CD14-positive monocyte (primary cell): Measurements from ENCODE around the gene TDRD1. TPM values are rescaled to one million over a fixed set of nuclear protein-coding genes. Genes with fewer than 3 reads are reported as not detected.
A peak's percentile ranks its signal among the peaks of the same experiment; 100 is the strongest.

Experiments
- DNase-seq, 3 donors: peaks; one replicate each; pipeline ENCODE4 v3.0.0-alpha.2; 2011 to 2022
- H2AFZ ChIP-seq: 2 replicates; pipeline ENCODE4 v1.6.0; 2012; ENCODE audit warnings: mild to moderate bottlenecking, low read depth, low read length, inconsistent platforms; ENCODE audit not compliant: insufficient read depth, poor library complexity, severe bottlenecking
- H3K27ac ChIP-seq, 2 donors: 1 replicate in 1 of 2; 2 replicates in 1 of 2; pipeline ENCODE4 v1.5.1; 2012 to 2013; ENCODE audit warnings: low read length in 2 of 2, control low read depth in 1 of 2, inconsistent platforms in 1 of 2, low read depth in 1 of 2, mild to moderate bottlenecking in 1 of 2
- H3K27me3 ChIP-seq, 2 donors: one replicate each; pipeline versions ENCODE4 v1.6.0 to v1.6.1; 2011 to 2013; ENCODE audit warnings: low read length in 2 of 2; ENCODE audit not compliant: control insufficient read depth in 2 of 2, insufficient read depth in 2 of 2
- H3K36me3 ChIP-seq, 2 donors: replicated peaks in 1 of 2; 1 replicate in 1 of 2; 2 replicates in 1 of 2; pipeline versions ENCODE4 v1.5.1 to v1.6.1; 2012 to 2013; ENCODE audit warnings: low read length in 2 of 2, control low read depth in 1 of 2, inconsistent platforms in 1 of 2, mild to moderate bottlenecking in 1 of 2; ENCODE audit not compliant: insufficient read depth in 2 of 2, control insufficient read depth in 1 of 2
- H3K4me1 ChIP-seq, 2 donors: 1 replicate in 1 of 2; 2 replicates in 1 of 2; pipeline versions ENCODE4 v1.5.1 to v1.6.1; 2012 to 2013; ENCODE audit warnings: low read length in 2 of 2, control low read depth in 1 of 2, inconsistent platforms in 1 of 2, mild to moderate bottlenecking in 1 of 2, moderate library complexity in 1 of 2; ENCODE audit not compliant: insufficient read depth in 2 of 2, control insufficient read depth in 1 of 2
- H3K4me2 ChIP-seq: replicated peaks from 2 replicates; pipeline ENCODE3; 2012; ENCODE audit warnings: low read length, moderate library complexity, mild to moderate bottlenecking; ENCODE audit not compliant: poor library complexity, severe bottlenecking; ENCODE audit errors: extremely low read depth
- H3K4me3 ChIP-seq, 3 experiments: fragments of 200-600 bp in 1 of 3; sonication (generic) in 1 of 3; replicated peaks in 1 of 3; 1 replicate in 2 of 3; 2 replicates in 1 of 3; pipeline ENCODE4 v1.5.1; 2011 to 2013; ENCODE audit warnings: low read length in 3 of 3, mild to moderate bottlenecking in 3 of 3, control low read depth in 2 of 3, low read depth in 2 of 3, inconsistent platforms in 1 of 3, moderate library complexity in 1 of 3
- H3K79me2 ChIP-seq: 2 replicates; pipeline ENCODE4 v1.6.0; 2012; ENCODE audit warnings: mild to moderate bottlenecking, control low read depth, inconsistent platforms, low read length, moderate library complexity; ENCODE audit not compliant: insufficient read depth
- H3K9ac ChIP-seq: 2 replicates; pipeline ENCODE4 v1.6.0; 2017; ENCODE audit warnings: low read length, mild to moderate bottlenecking; ENCODE audit not compliant: insufficient read depth, poor library complexity, severe bottlenecking
- H3K9me3 ChIP-seq, 2 donors: replicated peaks in 1 of 2; 1 replicate in 1 of 2; 2 replicates in 1 of 2; pipeline versions ENCODE4 v1.5.1 to v1.6.1; 2012 to 2013; ENCODE audit warnings: low read length in 2 of 2, control low read depth in 1 of 2; ENCODE audit not compliant: control insufficient read depth in 1 of 2, insufficient read depth in 1 of 2
- H4K20me1 ChIP-seq: 2 replicates; pipeline ENCODE4 v1.6.0; 2012; ENCODE audit warnings: mild to moderate bottlenecking, low read length, control low read depth, moderate library complexity; ENCODE audit not compliant: insufficient read depth
- H3K27ac Mint-ChIP-seq, 7 donors: one replicate each; pipeline ENCODE4 v1.8.0; 2020; ENCODE audit warnings: mild to moderate bottlenecking in 7 of 7, mixed read lengths in 7 of 7, moderate library complexity in 6 of 7, inconsistent platforms in 2 of 7
- H3K27me3 Mint-ChIP-seq, 3 donors: one replicate each; pipeline ENCODE4 v1.8.0; 2021 to 2022; ENCODE audit warnings: low read depth in 3 of 3, mild to moderate bottlenecking in 3 of 3, mixed read lengths in 3 of 3, moderate library complexity in 3 of 3, inconsistent platforms in 1 of 3
- H3K36me3 Mint-ChIP-seq, 2 donors: one replicate each; pipeline ENCODE4 v1.8.0; 2020; ENCODE audit warnings: mixed read lengths in 2 of 2, inconsistent platforms in 1 of 2, mild to moderate bottlenecking in 1 of 2
- H3K4me1 Mint-ChIP-seq: one replicate; pipeline ENCODE4 v1.8.0; 2020; ENCODE audit warnings: mild to moderate bottlenecking, mixed read lengths
- H3K4me3 Mint-ChIP-seq, 2 donors: one replicate each; pipeline ENCODE4 v1.8.0; 2020; ENCODE audit warnings: mild to moderate bottlenecking in 2 of 2, mixed read lengths in 2 of 2, moderate library complexity in 1 of 2
- H3K9me3 Mint-ChIP-seq, 7 donors: one replicate each; pipeline ENCODE4 v1.8.0; 2020 to 2022; ENCODE audit warnings: mixed read lengths in 7 of 7, mild to moderate bottlenecking in 6 of 7, moderate library complexity in 6 of 7, inconsistent platforms in 2 of 7
- WGBS: methylation state at CpG from one replicate; pipeline ENCODE4 v1.1.5; 2013; ENCODE audit warnings: missing lambda C conversion rate; ENCODE audit not compliant: insufficient coverage; 5-methylcytosine and 5-hydroxymethylcytosine counted together
- intact Hi-C, 2 donors: fragments of 100-400 bp; cut with micrococcal nuclease; formaldehyde crosslinking; loops; one replicate each; pipeline versions ENCODE4 v1.15.0 to v1.15.1; 2023
- polyA plus RNA-seq, 3 donors: library from polyadenylated mRNA; depleted of rRNA in 1 of 3; unstranded in 2 of 3; stranded (reverse) in 1 of 3; fragments of 300-500 nt in 2 of 3; fragments of >200 nt in 1 of 3; fragmentation: Illumina TruSeq in 2 of 3; gene quantifications; 1 replicate in 2 of 3; 2 replicates in 1 of 3; pipeline ENCODE4 v1.2.3, GENCODE V29; 2012 to 2021
- TF ChIP-seq, protein P1 (sequence below): fragments of 200-600 bp; IDR thresholded peaks from one replicate; pipeline ENCODE4 v1.8.0; 2022; ENCODE audit warnings: antibody characterized with exemption, mild to moderate bottlenecking

The TDRD1 gene
- polyA plus RNA-seq, 3 donors = not detected

DNA sequence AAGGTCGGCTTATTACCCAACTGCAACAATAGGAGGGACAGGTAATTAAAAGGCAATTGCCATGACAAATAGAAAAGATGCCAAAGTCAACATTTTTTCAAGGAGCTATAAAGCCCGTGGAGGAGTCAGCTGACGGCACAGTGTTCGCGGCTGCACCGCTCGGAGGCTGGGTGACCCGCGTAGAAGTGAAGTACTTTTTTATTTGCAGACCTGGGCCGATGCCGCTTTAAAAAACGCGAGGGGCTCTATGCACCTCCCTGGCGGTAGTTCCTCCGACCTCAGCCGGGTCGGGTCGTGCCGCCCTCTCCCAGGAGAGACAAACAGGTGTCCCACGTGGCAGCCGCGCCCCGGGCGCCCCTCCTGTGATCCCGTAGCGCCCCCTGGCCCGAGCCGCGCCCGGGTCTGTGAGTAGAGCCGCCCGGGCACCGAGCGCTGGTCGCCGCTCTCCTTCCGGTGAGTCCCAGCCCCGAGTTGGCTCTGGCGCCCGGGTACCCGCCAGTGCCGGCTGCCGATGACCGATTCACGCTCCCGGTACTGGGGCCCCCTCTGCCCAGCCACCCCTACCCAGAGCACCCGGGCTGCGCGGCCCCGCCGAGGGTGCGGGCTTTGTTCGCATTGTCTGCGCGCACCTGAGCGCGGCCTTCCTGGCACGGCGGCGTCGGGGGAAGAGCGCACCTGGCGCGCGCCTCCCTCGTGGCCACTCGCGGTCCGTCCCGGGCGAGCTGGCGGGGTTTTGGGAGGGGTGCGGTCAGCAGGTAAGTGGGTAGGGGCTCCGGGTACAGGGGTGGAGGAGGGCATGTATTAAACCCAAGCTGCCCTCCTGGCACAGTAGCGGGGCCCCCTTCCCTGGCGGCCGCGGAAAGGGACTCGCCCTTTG lies 60.2 kb downstream of the TDRD1 start, which contains the start of gene VWA2:
TSS of gene VWA2 (plus strand) at position 138 of the 877 bp plus-strand sequence. CDS start 9,460 bp downstream, outside the sequence.
- Mint-ChIP-seq H3K27ac (peak within 1 kb of the TSS in 1 of 7 donors; percentile 68), H3K4me1 (peaks cover 4% of the 10 kb centered on the region), H3K27me3 (peaks cover 48 to 75% (median 74%) of the 10 kb centered on the region in 3 donors), H3K9me3 (peaks cover 0 to 4% (median 0%) of the 10 kb centered on the region in 7 donors), H3K4me3 (peak within 1 kb of the TSS in 1 of 2 donors; percentile 65), H3K36me3 (no peaks in the 10 kb centered on the region)
- Histone ChIP-seq H3K9ac (no peak within 1 kb of the TSS), H3K4me1 (peaks cover 0 to 3% of the 10 kb centered on the region in 2 donors), H3K9me3 (no peaks in the 10 kb centered on the region), H3K4me3 (no peak within 1 kb of the TSS), H3K4me2 (peak within 1 kb of the TSS; percentile 11), H3K27ac (no peak within 1 kb of the TSS), H2AFZ (no peak within 1 kb of the TSS), H4K20me1 (no peaks in the 10 kb centered on the region), H3K36me3 (no peaks in the 10 kb centered on the region), H3K27me3 (peaks cover 32 to 55% of the 10 kb centered on the region in 2 donors), H3K79me2 (no peaks in the 10 kb centered on the region)
- intact Hi-C loops = no loop called here
- DNase-seq = no peak
- TF ChIP-seq, protein P1, sequence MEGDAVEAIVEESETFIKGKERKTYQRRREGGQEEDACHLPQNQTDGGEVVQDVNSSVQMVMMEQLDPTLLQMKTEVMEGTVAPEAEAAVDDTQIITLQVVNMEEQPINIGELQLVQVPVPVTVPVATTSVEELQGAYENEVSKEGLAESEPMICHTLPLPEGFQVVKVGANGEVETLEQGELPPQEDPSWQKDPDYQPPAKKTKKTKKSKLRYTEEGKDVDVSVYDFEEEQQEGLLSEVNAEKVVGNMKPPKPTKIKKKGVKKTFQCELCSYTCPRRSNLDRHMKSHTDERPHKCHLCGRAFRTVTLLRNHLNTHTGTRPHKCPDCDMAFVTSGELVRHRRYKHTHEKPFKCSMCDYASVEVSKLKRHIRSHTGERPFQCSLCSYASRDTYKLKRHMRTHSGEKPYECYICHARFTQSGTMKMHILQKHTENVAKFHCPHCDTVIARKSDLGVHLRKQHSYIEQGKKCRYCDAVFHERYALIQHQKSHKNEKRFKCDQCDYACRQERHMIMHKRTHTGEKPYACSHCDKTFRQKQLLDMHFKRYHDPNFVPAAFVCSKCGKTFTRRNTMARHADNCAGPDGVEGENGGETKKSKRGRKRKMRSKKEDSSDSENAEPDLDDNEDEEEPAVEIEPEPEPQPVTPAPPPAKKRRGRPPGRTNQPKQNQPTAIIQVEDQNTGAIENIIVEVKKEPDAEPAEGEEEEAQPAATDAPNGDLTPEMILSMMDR = no peak
- WGBS = under 1% methylated on average over 67 of the region's 79 CpGs

DNA sequence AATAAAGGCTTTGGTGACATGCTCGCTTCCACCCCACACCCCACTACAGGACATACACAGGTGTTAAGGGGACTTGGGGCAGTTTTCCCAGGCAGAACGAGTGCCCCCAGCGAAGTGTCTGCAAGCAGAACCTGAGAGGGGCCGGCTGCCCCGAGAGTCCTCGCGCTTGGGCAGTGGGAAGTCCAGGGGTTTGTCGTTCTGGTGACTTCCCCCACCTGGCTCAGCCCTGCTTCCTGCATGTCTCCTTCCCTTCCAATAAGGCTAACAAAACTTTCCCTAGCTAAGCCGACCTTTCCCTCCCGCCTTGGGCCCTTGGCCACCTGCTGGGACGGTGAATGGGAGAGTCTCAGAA lies 60.8 kb downstream of the TDRD1 start:
- Histone ChIP-seq H3K36me3 (no peaks in the 10 kb centered on the region), H3K27ac (no peak overlapping the region), H2AFZ (no peak overlapping the region), H3K9ac (no peak overlapping the region), H3K9me3 (no peaks in the 10 kb centered on the region), H4K20me1 (no peaks in the 10 kb centered on the region), H3K4me2 (no peak overlapping the region), H3K27me3 (peaks cover 35 to 57% of the 10 kb centered on the region in 2 donors), H3K4me3 (no peak overlapping the region), H3K4me1 (peaks cover 0 to 3% of the 10 kb centered on the region in 2 donors), H3K79me2 (no peaks in the 10 kb centered on the region)
- 82% methylated on average over 6 of the region's 11 CpGs for WGBS
- Mint-ChIP-seq H3K27me3 (peaks cover 48 to 80% (median 76%) of the 10 kb centered on the region in 3 donors), H3K4me3 (peak overlapping the region in 1 of 2 donors; percentile 56), H3K36me3 (no peaks in the 10 kb centered on the region), H3K27ac (peak overlapping the region in 1 of 7 donors; percentile 68), H3K4me1 (peaks cover 4% of the 10 kb centered on the region), H3K9me3 (peaks cover 0 to 4% (median 0%) of the 10 kb centered on the region in 7 donors)
- no peak for DNase-seq
- intact Hi-C loops = no loop called here
- TF ChIP-seq, protein P1 = no peak
